Activated CD4-positive, alpha-beta T cell treated with anti-CD3 and anti-CD28 coated beads for 48 hours (primary cell): ENCODE measurements around the gene SLC35A2.
"Not testable (repeated sequence)": the region's sequence is repeated elsewhere in the genome, so short reads cannot be mapped to it uniquely, and the experiment has no call there.

Source experiments
- DNase-seq: peaks from one replicate; pipeline ENCODE4 v3.0.0-alpha.2; 2020

The SLC35A2 gene

DNA sequence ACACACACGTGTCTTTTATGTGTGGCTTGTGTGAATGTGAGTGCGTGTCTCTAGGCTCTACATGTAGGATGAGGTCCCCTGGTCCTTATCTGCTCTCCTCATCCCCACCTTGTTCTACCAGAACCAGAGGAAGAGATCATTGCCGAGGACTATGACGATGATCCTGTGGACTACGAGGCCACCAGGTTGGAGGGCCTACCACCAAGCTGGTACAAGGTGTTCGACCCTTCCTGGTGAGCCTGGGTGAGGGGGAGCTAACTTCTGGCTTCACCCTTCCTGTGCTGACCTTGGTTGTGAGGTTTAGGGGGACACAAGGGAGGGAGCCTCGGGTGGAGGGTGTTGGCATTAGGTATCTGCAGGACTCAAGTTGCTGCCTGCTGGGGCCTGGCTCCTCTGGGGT, 10.4 kb downstream of the SLC35A2 start:
- DNase-seq, result no peak

- DNase-seq, result no peak
These were observed 12.4 kb downstream of the SLC35A2 start for GRCh38 chrX:48899078-48899410.

DNA sequence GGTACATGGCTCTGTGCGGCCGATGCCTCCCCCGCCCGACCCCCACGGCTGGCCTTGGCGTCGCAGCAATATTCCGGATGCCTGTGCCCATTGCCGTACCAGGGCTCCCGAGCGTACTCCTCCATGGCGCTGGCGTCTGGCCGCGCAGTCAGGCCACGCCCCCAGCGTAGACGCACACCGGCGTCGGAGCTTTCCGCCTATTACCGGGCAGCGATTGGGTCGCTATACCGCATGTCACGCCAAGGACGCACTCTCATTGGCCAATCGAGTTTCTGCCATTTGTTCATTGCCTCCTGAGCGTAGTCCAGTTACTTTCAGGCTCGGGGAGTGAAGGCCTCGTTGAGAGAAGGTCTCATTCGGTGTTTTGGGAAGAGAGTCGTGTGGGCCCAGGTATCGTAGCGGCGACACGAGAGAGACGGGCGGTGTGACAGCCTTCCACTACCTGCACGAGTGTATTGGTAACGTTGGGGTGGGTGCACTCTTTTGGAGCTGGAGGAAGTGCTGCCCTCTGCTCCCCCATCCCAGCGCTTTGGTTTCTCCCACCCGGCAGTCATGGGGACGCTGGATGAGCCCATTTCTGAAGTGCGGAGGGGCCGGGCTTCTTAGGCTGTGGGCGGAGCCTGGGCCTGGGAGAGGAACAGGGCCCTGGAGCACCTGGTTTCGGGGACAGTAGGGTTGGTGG, 13.7 kb downstream of the SLC35A2 start, which contains the start of the genes PQBP1 and TIMM17B:
Gene PQBP1 (plus strand): TSS at position 306 of the 682 bp plus-strand sequence. CDS start 580 bp downstream, outside the sequence.
Gene TIMM17B (minus strand): TSS at position 144 of the 682 bp plus-strand sequence. CDS start 19 bp downstream, at position 125.
- peak; percentile 90 for DNase-seq

DNA sequence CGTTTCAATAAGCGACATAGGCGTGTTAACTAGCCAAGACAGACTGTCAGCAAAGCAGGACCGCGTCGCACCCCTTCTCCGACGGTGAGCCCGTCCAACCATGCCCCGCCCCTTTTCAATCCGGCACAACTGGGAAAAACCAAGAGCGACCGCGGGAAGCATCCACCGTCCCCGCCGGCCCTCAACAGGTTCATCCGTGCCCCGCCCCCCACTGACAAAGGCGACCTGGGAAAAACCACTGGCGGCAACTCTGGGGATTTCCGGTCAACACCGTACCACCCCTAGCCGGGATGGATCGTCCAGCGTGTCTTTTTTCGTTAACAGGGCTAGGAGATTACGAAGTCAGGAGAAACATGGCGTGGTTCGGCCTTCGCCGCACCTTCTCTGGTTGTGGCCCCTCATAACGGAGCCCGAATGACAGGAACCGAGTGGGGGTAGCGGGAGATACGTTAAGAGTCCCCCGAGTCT, 14.3 kb downstream of the SLC35A2 start:
- DNase-seq, result peak; percentile 77

DNA sequence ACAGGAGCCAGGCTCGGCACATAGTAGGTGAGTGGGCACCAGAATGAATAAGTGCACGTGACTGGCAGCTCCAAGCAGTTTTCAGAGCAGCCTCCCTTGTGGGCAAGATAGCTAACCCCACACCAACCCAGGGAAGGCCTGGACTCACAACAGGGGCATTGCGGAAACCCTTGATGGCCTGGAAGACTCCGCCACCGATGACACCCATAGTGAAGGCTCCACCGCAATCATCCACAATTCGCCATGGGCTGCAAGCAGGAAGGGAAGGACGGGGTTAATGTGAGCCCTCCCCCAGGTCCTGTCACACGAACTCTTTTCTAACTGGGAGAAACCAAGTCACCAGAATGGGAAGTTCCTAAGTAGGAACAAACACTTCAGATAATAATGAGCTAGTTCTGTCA, 14.8 kb downstream of the SLC35A2 start:
- DNase-seq, result no peak

DNA sequence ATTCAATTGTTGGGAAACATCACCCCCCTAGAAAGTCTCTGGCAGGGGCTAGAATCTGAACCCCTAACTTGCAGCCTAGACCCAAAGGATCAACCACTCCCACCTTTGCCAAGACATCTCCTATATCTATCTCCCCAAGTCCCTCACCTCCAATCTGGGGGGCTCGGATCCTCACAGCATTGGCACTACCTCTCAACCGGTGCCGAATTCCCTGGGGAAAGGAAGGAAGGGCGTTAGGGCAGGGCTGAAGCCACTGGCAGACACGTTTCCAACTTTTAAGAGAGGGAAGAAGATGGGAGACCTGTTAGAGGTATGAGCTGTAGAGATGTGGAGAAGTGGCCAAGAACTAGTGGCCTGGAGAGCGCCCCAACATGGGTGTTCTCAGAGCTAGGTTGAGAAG, 16.6 kb downstream of the SLC35A2 start:
- DNase-seq, result no peak

- no peak for DNase-seq
These were observed 17.7 kb downstream of the SLC35A2 start for GRCh38 chrX:48893556-48894348.

GRCh38 chrX:48892896-48893295, 18.6 kb downstream of the SLC35A2 start:
- no peak for DNase-seq

DNA sequence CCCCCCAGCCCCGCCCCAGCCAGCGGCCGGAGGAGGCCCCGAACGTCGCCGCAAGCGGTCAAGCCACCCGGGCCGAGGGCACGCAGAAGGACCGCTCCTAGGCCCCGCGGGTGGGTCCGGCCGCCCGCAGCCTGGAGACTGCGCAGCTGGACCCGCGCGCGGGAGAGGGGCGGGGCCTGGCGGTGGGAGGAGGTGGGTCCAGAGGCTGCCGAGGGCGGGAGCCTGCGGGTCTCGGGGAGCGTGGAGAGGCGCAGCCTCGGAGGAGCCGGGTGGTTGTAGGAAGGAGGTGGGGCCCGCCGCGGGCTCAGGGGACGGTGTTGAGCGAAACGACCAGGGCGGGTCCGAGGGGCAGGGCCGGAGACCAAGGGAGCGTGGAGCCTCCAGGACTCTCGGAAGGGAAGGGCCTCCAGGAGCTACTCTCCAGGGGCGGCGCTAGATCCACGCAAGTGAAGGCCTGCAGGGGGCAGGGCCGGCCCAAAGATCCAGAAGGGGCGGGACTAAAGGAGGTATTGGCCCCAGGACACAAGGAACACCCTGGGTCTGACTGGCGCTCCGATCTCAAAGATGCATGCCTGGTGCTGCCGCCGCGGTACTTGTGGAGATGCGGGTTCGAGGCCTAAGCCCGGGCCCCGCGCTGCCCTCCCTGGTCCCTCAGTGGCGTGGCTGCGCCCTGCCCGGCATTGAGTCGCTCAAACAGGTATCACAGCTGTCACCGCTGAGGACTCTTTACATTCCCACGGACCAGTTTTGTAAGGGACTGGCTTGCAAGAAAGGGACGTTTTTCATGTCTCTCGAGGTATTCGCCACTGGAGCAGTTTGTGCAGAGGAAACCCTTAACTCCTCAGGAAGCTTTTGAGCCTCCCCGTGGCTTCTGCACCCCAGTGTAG, 19.8 kb downstream of the SLC35A2 start:
- peak; percentile 82 for DNase-seq

GRCh38 chrX:48890934-48891401, 20.5 kb downstream of the SLC35A2 start:
- peak; percentile 20 for DNase-seq

DNA sequence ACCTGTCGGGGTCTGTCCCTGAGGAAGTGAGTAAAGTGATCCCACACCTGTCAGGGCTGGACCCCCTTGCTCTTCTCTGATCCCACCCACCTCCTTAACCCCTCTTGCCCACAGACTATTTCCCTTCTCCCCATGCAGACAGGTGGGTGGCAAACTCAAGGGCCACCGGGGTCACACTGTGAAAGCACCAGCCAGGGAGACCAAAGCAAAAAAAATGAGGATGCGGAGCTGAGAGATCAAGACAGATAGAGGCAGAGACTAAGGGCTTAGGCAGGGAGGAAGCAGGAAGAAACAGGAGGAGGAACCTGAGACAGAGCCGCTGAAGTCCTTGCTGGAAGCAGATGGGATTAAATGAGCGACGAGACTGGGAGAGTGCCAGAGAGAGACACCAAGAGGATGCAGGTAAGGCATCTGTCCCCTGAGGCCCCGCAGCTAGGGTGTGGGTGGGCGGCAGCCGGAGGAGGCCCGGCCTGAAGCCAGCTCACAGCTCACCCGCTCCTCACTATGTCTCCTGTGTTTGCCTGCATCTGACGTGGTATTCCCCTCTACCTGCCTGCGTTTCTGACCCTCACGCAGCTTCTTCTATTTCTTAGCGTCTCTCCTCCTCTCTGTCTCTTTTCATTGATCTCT, 21.0 kb downstream of the SLC35A2 start:
- peak; percentile 18 for DNase-seq

- DNase-seq, result not testable (repeated sequence)
These were observed 24.9 kb downstream of the SLC35A2 start for GRCh38 chrX:48886586-48886985.

GRCh38 chrX:48883729-48884128, 27.7 kb downstream of the SLC35A2 start:
- DNase-seq, result no peak

GRCh38 chrX:48876944-48877343, 34.5 kb downstream of the SLC35A2 start:
- not testable (repeated sequence) for DNase-seq

DNA sequence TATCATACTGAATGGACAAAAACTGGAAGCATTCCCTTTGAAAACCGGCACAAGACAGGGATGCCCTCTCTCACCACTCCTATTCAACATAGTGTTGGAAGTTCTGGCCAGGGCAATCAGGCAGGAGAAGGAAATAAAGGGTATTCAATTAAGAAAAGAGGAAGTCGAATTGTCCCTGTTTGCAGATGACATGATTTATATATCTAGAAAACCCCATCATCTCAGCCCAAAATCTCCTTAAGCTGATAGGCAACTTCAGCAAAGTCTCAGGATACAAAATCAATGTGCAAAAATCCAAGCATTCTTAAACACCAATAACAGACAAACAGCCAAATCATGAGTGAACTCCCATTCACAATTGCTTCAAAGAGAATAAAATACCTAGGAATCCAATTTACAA, 39.4 kb downstream of the SLC35A2 start:
- DNase-seq, result not testable (repeated sequence)

GRCh38 chrX:48864210-48864609, 47.2 kb downstream of the SLC35A2 start:
- no peak for DNase-seq

- no peak for DNase-seq
These were observed 56.5 kb downstream of the SLC35A2 start for GRCh38 chrX:48854898-48855297.

- not testable (repeated sequence) for DNase-seq
These were observed 57.2 kb downstream of the SLC35A2 start for GRCh38 chrX:48854121-48854804.

DNA sequence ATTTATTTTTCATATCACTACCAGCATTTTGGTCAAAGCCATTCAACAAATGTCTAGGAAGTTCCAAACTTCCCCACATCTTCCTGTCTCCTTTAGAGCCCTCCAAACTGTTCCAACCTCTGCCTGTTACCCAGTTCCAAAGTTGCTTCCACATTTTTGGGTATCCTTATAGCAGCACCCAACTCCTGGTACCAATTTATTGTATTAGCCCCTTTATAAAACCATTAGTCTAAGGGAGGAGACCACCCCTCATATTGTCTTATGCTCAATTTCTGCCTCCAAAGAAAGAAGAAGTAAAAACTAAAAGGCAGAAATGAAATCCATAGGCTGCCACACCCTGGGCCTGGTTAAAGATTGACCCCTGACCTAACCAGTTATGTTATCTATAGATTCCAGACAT, 58.0 kb downstream of the SLC35A2 start:
- not testable (repeated sequence) for DNase-seq
